Nephron (organoid): Measurements from ENCODE around the gene FCAMR.

Source experiments
- H3K27ac Mint-ChIP-seq, 3 experiments: 2 replicates each; pipeline ENCODE4 v1.8.0; 2020; ENCODE audit warnings: mixed read lengths in 3 of 3, mild to moderate bottlenecking in 2 of 3, moderate library complexity in 1 of 3
- H3K27me3 Mint-ChIP-seq: 2 replicates; pipeline ENCODE4 v1.8.0; 2021; ENCODE audit warnings: low read depth, mild to moderate bottlenecking, moderate library complexity, mixed read lengths
- H3K36me3 Mint-ChIP-seq: 2 replicates; pipeline ENCODE4 v1.8.0; 2020; ENCODE audit warnings: low read depth, mixed read lengths
- H3K4me1 Mint-ChIP-seq: 2 replicates; pipeline ENCODE4 v1.8.0; 2020; ENCODE audit warnings: mixed read lengths
- H3K4me3 Mint-ChIP-seq, 3 experiments: 2 replicates each; pipeline ENCODE4 v1.8.0; 2020; ENCODE audit warnings: mild to moderate bottlenecking in 3 of 3, mixed read lengths in 3 of 3, moderate library complexity in 2 of 3
- H3K9me3 Mint-ChIP-seq: 2 replicates; pipeline ENCODE4 v1.8.0; 2020; ENCODE audit warnings: mixed read lengths
- CTCF ChIP-seq, 3 experiments: fragments of 200-600 bp; sonication (generic); IDR thresholded peaks; one replicate each; pipeline ENCODE4 v1.5.0; 2021; ENCODE audit warnings: antibody characterized with exemption in 3 of 3; ENCODE audit not compliant: unreplicated experiment in 3 of 3

The FCAMR gene

GRCh38 chr1:206922524-206922923 is 47.7 kb downstream of the FCAMR start:
- H3K36me3 Mint-ChIP-seq, result no peaks in the 10 kb centered on the region
- H3K4me3 Mint-ChIP-seq, result no peak overlapping the region
- TF ChIP-seq CTCF (IDR thresholded peaks at IDR 0.05; ENCODE audit: unreplicated experiment in 3 of 3), result no peak
- H3K4me1 Mint-ChIP-seq, result no peaks in the 10 kb centered on the region
- no peak overlapping the region for H3K27ac Mint-ChIP-seq
- no peaks in the 10 kb centered on the region for H3K9me3 Mint-ChIP-seq
- H3K27me3 Mint-ChIP-seq, result peaks cover 4% of the 10 kb centered on the region

- no peak within 1 kb of the TSS for H3K27ac Mint-ChIP-seq
- H3K27me3 Mint-ChIP-seq, result peaks cover 7% of the 10 kb centered on the region
- no peaks in the 10 kb centered on the region for H3K9me3 Mint-ChIP-seq
- H3K36me3 Mint-ChIP-seq, result no peaks in the 10 kb centered on the region
- no peaks in the 10 kb centered on the region for H3K4me1 Mint-ChIP-seq
- no peak for TF ChIP-seq CTCF (IDR thresholded peaks at IDR 0.05; ENCODE audit: unreplicated experiment in 3 of 3)
- no peak within 1 kb of the TSS for H3K4me3 Mint-ChIP-seq
These were observed 48.4 kb downstream of the FCAMR start, which contains the start of gene FCMR for GRCh38 chr1:206921772-206922265. FCMR (minus strand) TSS chr1:206921941; CDS start chr1:206921854, 87 bp downstream.

GRCh38 chr1:206918076-206918475 is 52.2 kb downstream of the FCAMR start:
- no peaks in the 10 kb centered on the region for H3K36me3 Mint-ChIP-seq
- no peaks in the 10 kb centered on the region for H3K9me3 Mint-ChIP-seq
- H3K4me1 Mint-ChIP-seq, result no peaks in the 10 kb centered on the region
- TF ChIP-seq CTCF (IDR thresholded peaks at IDR 0.05; ENCODE audit: unreplicated experiment in 3 of 3), result no peak
- peaks cover 37% of the 10 kb centered on the region for H3K27me3 Mint-ChIP-seq
- no peak overlapping the region for H3K27ac Mint-ChIP-seq
- no peak overlapping the region for H3K4me3 Mint-ChIP-seq

GRCh38 chr1:206916000-206916709 is 54.1 kb downstream of the FCAMR start:
- Mint-ChIP-seq H3K9me3 (no peaks in the 10 kb centered on the region), H3K27ac (no peak overlapping the region), H3K4me3 (no peak overlapping the region), H3K4me1 (no peaks in the 10 kb centered on the region), H3K27me3 (peaks cover 54% of the 10 kb centered on the region), H3K36me3 (no peaks in the 10 kb centered on the region)
- TF ChIP-seq CTCF (IDR thresholded peaks at IDR 0.05; ENCODE audit: unreplicated experiment in 3 of 3), result no peak

- Mint-ChIP-seq H3K4me3 (no peak overlapping the region), H3K9me3 (no peaks in the 10 kb centered on the region), H3K27ac (no peak overlapping the region)
These were observed 55.1 kb downstream of the FCAMR start for GRCh38 chr1:206915030-206915735.

More at GRCh38 chr1:206915030-206915735, 55.1 kb downstream of the FCAMR start:
- TF ChIP-seq CTCF (IDR thresholded peaks at IDR 0.05; ENCODE audit: unreplicated experiment in 3 of 3), result no peak
- peaks cover 63% of the 10 kb centered on the region for H3K27me3 Mint-ChIP-seq
- no peaks in the 10 kb centered on the region for H3K4me1 Mint-ChIP-seq
- H3K36me3 Mint-ChIP-seq, result no peaks in the 10 kb centered on the region
